Keratinocyte (primary cell): ENCODE measurements around the gene COL9A3. TPM values are rescaled to one million over a fixed set of nuclear protein-coding genes. Genes with fewer than 3 reads are reported as not detected.

ENCODE experiments used
- DNase-seq: peaks from one replicate; pipeline ENCODE4 v3.0.0-alpha.2; 2011; ENCODE audit warnings: low read depth, missing footprints, low spot score
- FAIRE-seq: peaks from 2 replicates; lab custom pipeline; 2011; peaks lifted over from hg19 to GRCh38; lab: Jason Lieb, UNC
- H2AFZ ChIP-seq: 2 replicates; pipeline ENCODE4 v1.6.0; 2012; ENCODE audit warnings: low read length, control low read depth, inconsistent platforms; ENCODE audit not compliant: control insufficient read depth
- H3K27ac ChIP-seq: 2 replicates; pipeline ENCODE4 v1.5.1; 2011; ENCODE audit warnings: low read length; ENCODE audit not compliant: control insufficient read depth, insufficient read depth
- H3K27me3 ChIP-seq: 3 replicates; pipeline ENCODE4 v1.6.0; 2011; ENCODE audit warnings: low read length; ENCODE audit not compliant: control insufficient read depth, insufficient read depth; ENCODE audit errors: extremely low read depth
- H3K36me3 ChIP-seq, 2 experiments: 2 replicates in 1 of 2; 3 replicates in 1 of 2; pipeline ENCODE4 v1.5.1; 2011; ENCODE audit warnings: low read length in 2 of 2, mild to moderate bottlenecking in 1 of 2; ENCODE audit not compliant: control insufficient read depth in 2 of 2, insufficient read depth in 2 of 2; ENCODE audit errors: extremely low read depth in 1 of 2
- H3K4me1 ChIP-seq: 3 replicates; pipeline ENCODE4 v1.5.1; 2011; ENCODE audit warnings: low read length; ENCODE audit not compliant: control insufficient read depth, insufficient read depth; ENCODE audit errors: extremely low read depth
- H3K4me2 ChIP-seq: 3 replicates; pipeline ENCODE4 v1.6.0; 2011; ENCODE audit warnings: low read depth, low read length; ENCODE audit not compliant: control insufficient read depth, insufficient read depth; ENCODE audit errors: extremely low read depth
- H3K4me3 ChIP-seq, 3 experiments: fragments of 200-600 bp in 1 of 3; sonication (generic) in 1 of 3; 2 replicates in 2 of 3; 3 replicates in 1 of 3; pipeline ENCODE4 v1.5.1; 2011 to 2016; ENCODE audit warnings: low read length in 3 of 3, mild to moderate bottlenecking in 3 of 3, control low read depth in 2 of 3, inconsistent platforms in 1 of 3, low read depth in 1 of 3, mixed read lengths in 1 of 3, mixed run types in 1 of 3, moderate library complexity in 1 of 3; ENCODE audit not compliant: control insufficient read depth in 2 of 3, insufficient read depth in 2 of 3; ENCODE audit errors: extremely low read depth in 1 of 3
- H3K79me2 ChIP-seq: 2 replicates; pipeline ENCODE4 v1.6.0; 2012; ENCODE audit warnings: low read length; ENCODE audit not compliant: control insufficient read depth, insufficient read depth
- H3K9ac ChIP-seq: 3 replicates; pipeline ENCODE4 v1.6.0; 2011; ENCODE audit warnings: low read length; ENCODE audit not compliant: control insufficient read depth, insufficient read depth; ENCODE audit errors: extremely low read depth
- H3K9me1 ChIP-seq: 3 replicates; pipeline ENCODE4 v1.6.0; 2011; ENCODE audit warnings: low read length; ENCODE audit not compliant: control insufficient read depth, insufficient read depth; ENCODE audit errors: extremely low read depth
- H3K9me3 ChIP-seq: 2 replicates; pipeline ENCODE4 v1.5.1; 2012; ENCODE audit warnings: low read depth, low read length; ENCODE audit not compliant: control insufficient read depth
- H4K20me1 ChIP-seq: 3 replicates; pipeline ENCODE4 v1.6.0; 2011; ENCODE audit warnings: low read length; ENCODE audit not compliant: control insufficient read depth, insufficient read depth; ENCODE audit errors: extremely low read depth
- CTCF ChIP-seq, 3 experiments: IDR thresholded peaks in 1 of 3; conservative IDR thresholded peaks in 1 of 3; optimal IDR thresholded peaks in 1 of 3; 2 replicates in 2 of 3; 3 replicates in 1 of 3; pipeline versions ENCODE3 to v1.5.1; 2011; ENCODE audit warnings: low read length in 3 of 3, mild to moderate bottlenecking in 3 of 3, moderate library complexity in 2 of 3, control low read depth in 1 of 3, inconsistent platforms in 1 of 3; ENCODE audit not compliant: insufficient read depth in 2 of 3; ENCODE audit errors: extremely low read depth in 1 of 3
- EZH2 ChIP-seq: IDR thresholded peaks from one replicate; pipeline ENCODE4 v1.6.1; 2012; ENCODE audit warnings: inconsistent platforms, mild to moderate bottlenecking, low read length, moderate library complexity
- dilution Hi-C: fragments of 300-500 bp; cut with MboI; formaldehyde crosslinking; loops from one replicate; pipeline ENCODE4 v1.7.0; 2020; ENCODE audit warnings: low sequenced_read_pairs; ENCODE audit not compliant: extremely low pct_ligation_motif_present
- polyA plus RNA-seq, 5 experiments: library from polyadenylated mRNA; depleted of rRNA in 3 of 5; stranded (reverse) in 3 of 5; stranded (forward) in 1 of 5; unstranded in 1 of 5; fragments of >200 nt; gene quantifications; 1 replicate in 1 of 5; 2 replicates in 3 of 5; 3 replicates in 1 of 5; pipeline versions ENCODE4 v1.2.1 to v1.2.3, GENCODE V29; 2011 to 2012; ENCODE audit warnings: missing spikeins in 2 of 5, low read depth in 1 of 5, low replicate concordance in 1 of 5

The COL9A3 gene
- polyA plus RNA-seq, 1 donor (not counting 4 experiments of a cell fraction or from before 2014, with no cell fraction given), result 4.8 TPM

- TF ChIP-seq CTCF (optimal IDR thresholded peaks at IDR 0.05 in 1 of 3, IDR thresholded peaks at IDR 0.05 in 1 of 3, conservative IDR thresholded peaks at IDR 0.05 in 1 of 3; ENCODE audit: extremely low read depth in 1 of 3, insufficient read depth in 2 of 3, low read length in 3 of 3), result no peak
- TF ChIP-seq EZH2, result no peak
- H3K4me2 ChIP-seq, result peak overlapping the region; percentile 58
- no peak overlapping the region for H2AFZ ChIP-seq
- peak overlapping the region; percentile 7 for H3K27ac ChIP-seq
- H3K4me3 ChIP-seq, result peak overlapping the region in 1 of 3 experiments; percentile 38
- peaks cover 33% of the 10 kb centered on the region for H3K4me1 ChIP-seq
- H4K20me1 ChIP-seq, result no peaks in the 10 kb centered on the region
- no peak for FAIRE-seq
- no peaks in the 10 kb centered on the region for H3K27me3 ChIP-seq
- H3K9me3 ChIP-seq, result no peaks in the 10 kb centered on the region
- no peak for DNase-seq
- H3K9me1 ChIP-seq, result no peaks in the 10 kb centered on the region
- H3K79me2 ChIP-seq, result no peaks in the 10 kb centered on the region
- peak overlapping the region; percentile 36 for H3K9ac ChIP-seq
- H3K36me3 ChIP-seq, result no peaks in the 10 kb centered on the region
- dilution Hi-C loops, result no loop called here
These were observed 44.2 kb upstream of the COL9A3 start for GRCh38 chr20:62772619-62772989.

- peaks cover 31% of the 10 kb centered on the region for H3K4me1 ChIP-seq
- H3K4me3 ChIP-seq, result peak overlapping the region in 1 of 3 experiments; percentile 38
- H3K27me3 ChIP-seq, result no peaks in the 10 kb centered on the region
- TF ChIP-seq CTCF (optimal IDR thresholded peaks at IDR 0.05 in 1 of 3, IDR thresholded peaks at IDR 0.05 in 1 of 3, conservative IDR thresholded peaks at IDR 0.05 in 1 of 3; ENCODE audit: extremely low read depth in 1 of 3, insufficient read depth in 2 of 3, low read length in 3 of 3), result no peak
- TF ChIP-seq EZH2, result no peak
- FAIRE-seq (peak; percentile 87), DNase-seq (no peak)
- no peaks in the 10 kb centered on the region for H3K9me1 ChIP-seq
- peak overlapping the region; percentile 58 for H3K4me2 ChIP-seq
- H3K9ac ChIP-seq, result peak overlapping the region; percentile 36
- dilution Hi-C loops, result no loop called here
- H3K36me3 ChIP-seq, result no peaks in the 10 kb centered on the region
- H4K20me1 ChIP-seq, result no peaks in the 10 kb centered on the region
- H3K9me3 ChIP-seq, result no peaks in the 10 kb centered on the region
- H3K79me2 ChIP-seq, result no peaks in the 10 kb centered on the region
- no peak overlapping the region for H2AFZ ChIP-seq
- peak overlapping the region; percentile 7 for H3K27ac ChIP-seq
These were observed 43.6 kb upstream of the COL9A3 start for GRCh38 chr20:62772990-62773844.
